NCI-H2081 (cell line): ENCODE measurements around the gene PBX2.
"Not testable (repeated sequence)": the region's sequence is repeated elsewhere in the genome, so short reads cannot be mapped to it uniquely, and the experiment has no call there.

Experiments used
- DNase-seq, 2 experiments: peaks; one replicate each; lab custom pipeline; 2025; lab: John Stamatoyannopoulos, UW

The PBX2 gene

GRCh38 chr6:32186151-32186840 is 3.7 kb downstream of the PBX2 start:
- not testable (repeated sequence) for DNase-seq

DNA sequence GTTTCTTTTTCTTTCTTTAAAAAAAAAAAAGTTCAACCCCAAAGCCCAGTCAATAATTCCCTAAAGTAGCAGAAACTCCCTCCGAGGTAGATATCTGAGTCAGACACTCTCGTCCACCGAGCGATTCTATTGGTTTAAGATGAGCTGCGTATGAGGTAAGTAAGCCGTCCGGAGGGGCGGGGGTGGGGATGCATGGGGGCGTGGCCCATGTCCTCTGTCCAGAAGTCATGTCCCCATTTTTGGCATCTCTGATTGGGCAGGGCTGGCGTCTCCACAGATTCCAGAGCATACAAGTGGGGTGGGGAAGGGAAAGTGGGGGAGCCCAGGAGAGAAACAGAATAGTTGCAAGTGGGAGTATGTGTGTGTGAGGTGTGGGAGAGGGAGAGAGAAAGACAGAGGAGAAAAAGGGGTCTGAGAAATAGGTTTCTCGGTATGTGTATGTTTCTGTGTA is 4.3 kb downstream of the PBX2 start:
- not testable (repeated sequence) for DNase-seq

DNA sequence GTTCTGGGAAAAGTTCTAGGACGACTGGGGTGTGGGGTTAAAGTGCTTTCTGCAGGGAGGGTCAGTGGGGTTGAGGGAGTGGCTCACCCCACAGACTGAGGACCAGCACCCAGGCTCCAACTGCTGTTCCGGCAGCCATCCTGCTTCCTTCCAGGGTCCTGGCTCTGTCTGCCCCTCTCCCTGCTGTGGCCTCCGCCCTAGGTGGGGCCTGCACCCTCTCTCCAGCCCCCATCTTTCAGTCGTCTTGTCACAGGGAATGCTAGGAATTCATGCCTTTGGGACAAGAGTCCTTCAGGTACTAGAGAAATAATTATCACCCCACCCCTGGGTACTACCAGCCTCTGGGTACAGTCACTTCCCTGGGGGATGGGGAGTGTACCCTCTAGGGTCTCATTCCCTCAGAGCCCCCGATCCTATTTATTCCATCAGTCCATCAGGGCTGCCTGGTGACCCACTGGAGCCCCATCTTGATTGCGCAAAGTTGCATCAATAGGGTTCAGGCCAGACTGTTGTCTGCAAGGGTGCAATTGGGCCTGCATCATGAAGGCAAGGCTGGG is 5.8 kb downstream of the PBX2 start, which contains the start of gene AGER:
Gene AGER (minus strand): TSS at position 170 of the 557 bp plus-strand sequence. CDS start 31 bp downstream, at position 139.
- DNase-seq = no peak

- DNase-seq = no peak
Measured at GRCh38 chr6:32183483-32184083, 6.4 kb downstream of the PBX2 start.

DNA sequence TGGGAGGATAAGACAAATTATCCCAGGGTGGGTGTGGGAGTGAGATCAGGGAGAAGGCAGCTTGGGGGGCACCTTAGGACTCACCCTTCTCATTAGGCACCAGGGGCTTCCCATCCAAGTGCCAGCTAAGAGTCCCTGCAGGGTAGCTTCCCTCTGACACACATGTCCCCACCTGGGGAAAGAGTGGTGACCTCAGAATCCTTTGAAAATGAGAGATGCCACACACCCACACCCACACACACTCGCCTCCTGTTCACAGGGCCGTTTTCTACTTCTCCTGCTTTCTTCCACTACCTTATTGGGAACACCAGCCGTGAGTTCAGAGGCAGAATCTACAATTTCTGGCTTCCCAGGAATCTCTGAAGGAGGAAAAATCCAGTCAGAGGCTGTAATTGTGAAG is 7.0 kb downstream of the PBX2 start:
- DNase-seq = no peak

- no peak for DNase-seq
Measured at GRCh38 chr6:32182555-32182981, 7.4 kb downstream of the PBX2 start.

DNA sequence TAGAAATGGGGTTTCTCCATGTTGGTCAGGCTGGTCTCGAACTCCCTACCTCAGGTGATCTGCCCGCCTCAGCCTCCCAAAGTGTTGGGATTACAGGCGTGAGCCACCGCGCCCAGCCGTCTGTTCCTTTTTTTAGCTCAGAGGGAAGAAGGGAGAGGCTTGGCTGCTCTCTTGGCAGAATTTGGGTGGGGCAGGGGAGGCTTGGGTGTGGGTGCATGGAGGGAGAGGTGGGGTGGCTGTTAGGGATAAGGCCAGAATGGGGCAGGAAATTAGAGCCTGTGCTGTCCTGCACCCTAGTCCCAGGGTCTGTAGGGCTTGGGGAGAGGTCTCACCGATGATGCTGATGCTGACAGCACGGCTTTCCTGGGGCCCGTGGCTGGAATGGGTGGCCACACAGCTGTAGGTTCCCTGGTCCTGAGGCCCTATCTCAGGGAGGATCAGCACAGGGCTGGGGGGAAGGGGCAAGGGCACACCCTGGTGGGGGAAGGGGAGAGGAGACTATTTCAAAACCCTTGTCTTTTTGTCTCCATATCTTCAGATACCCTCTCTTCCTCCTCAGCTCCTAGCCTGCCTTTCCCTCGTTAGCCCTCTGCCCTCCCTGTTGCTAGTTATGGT is 8.0 kb downstream of the PBX2 start:
- no peak for DNase-seq

DNA sequence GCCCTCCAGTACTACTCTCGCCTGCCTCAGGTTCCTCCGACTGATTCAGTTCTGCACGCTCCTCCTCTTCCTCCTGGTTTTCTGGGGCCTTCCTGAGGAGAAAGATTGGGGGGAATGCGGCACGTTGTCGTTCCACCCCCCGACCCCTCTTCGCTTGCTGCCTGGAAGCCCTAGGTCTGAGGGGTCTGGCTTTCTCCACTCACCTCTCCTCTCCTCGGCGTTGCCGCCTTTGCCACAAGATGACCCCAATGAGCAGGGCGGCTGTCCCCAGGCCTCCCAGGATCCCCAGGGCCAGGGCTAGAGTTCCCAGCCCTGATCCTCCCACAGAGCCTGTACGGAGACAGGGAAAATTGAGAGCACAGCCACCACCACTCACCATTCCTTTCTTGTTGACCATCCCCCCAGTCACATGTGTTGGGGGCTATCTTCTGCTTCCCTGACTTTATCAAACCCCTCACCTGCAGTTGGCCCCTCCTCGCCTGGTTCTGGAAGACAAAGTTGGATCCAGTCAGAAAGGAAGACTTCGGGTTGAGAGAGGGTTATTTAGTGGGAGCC is 8.8 kb downstream of the PBX2 start:
- no peak for DNase-seq

DNA sequence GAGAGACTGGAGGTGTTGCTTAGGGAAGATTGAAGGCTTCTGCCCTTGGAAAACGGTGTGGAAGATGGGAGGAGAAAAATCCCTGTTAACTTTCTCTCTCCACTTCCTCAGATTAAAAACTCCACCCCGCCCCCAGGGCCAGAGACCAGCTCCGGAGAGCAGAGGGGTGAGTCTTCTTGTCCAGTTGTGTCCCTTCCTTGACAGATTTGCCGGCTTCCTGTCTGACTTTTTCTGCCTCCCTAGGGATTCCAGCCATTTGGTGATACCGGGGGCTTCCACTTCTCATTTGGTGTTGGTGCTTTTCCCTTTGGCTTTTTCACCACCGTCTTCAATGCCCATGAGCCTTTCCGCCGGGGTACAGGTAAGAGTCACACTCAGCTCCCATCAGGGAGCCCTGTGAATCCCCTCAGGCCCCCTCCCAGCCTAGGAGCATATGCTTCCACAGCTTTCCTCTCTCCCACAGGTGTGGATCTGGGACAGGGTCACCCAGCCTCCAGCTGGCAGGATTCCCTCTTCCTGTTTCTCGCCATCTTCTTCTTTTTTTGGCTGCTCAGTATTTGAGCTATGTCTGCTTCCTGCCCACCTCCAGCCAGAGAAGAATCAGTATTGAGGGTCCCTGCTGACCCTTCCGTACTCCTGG is 10.1 kb downstream of the PBX2 start:
- no peak for DNase-seq

GRCh38 chr6:32178547-32179440 is 11.2 kb downstream of the PBX2 start:
- no peak for DNase-seq

DNA sequence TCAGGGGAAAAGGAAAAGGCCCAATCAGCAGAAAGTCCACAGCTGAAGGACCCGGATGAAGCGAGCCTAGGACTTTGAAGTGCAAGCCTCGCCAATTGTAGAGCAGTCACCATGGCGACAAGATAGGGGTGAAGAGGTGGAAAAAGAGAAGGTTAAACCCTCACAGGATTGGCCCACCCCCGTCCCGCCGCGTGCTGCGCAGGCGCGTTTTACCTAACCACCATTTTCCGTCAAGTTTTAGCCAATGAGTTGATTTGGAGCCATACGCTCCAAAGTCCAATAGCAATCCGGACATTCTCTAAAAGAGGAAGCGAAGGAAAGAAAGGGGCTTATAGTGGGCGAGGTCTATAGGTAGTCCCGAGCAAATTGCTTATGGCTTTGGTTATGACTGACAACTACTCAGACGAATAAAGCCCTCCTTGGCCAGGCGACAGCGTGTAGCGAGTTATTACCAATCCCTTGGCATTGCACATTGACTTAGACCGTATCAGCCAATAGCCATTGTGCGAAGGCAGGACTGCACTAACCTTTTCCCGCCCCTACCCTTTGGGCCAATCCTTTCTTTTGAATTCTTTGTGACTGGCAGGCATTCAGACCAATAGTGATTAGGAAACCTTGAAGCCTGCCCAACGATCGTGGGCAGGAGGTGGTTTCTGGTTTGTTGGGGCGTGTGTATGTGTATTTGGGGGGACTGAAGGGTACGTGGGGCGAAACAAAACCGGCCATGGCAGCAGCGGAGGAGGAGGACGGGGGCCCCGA is 12.0 kb downstream of the PBX2 start, which contains the start of gene RNF5:
Gene RNF5 (plus strand): TSS at position 618 of the 759 bp plus-strand sequence. CDS start 107 bp downstream, at position 725.
- DNase-seq = peak; percentile 99 to 100

GRCh38 chr6:32177183-32177787 is 12.7 kb downstream of the PBX2 start:
- DNase-seq = peak; percentile 65 to 78

- DNase-seq = no peak
Measured at GRCh38 chr6:32176476-32177182, 13.4 kb downstream of the PBX2 start.

DNA sequence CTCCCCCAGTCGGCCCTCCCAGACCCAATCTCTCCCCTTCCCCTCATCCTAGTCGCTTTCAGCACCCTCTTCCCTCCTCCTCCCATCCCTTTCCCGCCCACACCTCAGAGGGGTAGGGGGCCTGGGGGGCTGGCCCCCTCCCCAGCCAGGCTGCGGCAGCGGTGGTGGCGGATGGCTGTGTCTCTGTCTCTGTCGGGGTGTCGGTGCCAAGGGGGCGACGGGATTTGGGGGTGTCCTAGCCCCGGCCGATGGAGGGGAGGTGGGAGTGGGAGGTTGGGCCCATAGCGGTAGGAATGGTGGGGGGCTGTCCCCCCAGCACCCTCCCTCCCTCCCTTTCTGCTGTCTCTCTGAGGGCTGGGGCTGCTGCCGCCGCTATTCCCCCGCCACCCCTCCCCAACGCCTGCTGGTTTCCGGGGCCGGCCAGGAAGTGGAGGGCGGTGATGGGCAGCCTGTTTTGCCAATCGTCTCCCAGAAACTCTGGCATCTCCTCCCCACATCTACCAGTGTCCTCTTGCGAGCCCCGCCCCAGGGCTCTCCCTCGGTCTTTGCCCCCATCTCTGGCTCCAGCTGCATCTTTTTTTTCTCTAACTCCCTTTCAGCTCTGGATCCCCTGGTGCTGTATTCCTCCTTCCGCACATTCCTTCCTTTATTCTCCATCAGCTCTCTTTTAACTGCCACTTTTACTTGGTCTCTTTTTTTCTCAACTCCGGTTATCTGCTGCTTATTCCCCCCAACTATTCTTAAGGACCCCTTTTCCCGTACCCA is 14.1 kb downstream of the PBX2 start, which contains the start of gene AGPAT1:
Gene AGPAT1 (minus strand): TSS at position 374 of the 765 bp plus-strand sequence. CDS start 4,588 bp downstream, outside the sequence.
- peak; percentile 94 to 96 for DNase-seq

GRCh38 chr6:32175322-32175710 is 14.7 kb downstream of the PBX2 start:
- no peak for DNase-seq

GRCh38 chr6:32174416-32174815 is 15.6 kb downstream of the PBX2 start:
- DNase-seq = no peak

GRCh38 chr6:32173051-32173727 is 16.8 kb downstream of the PBX2 start:
- DNase-seq = no peak
